Activated CD8-positive, alpha-beta memory T cell treated with anti-CD3 and anti-CD28 coated beads for 1 hour (primary cell): ENCODE data around the gene GPR65.

Source experiments
- DNase-seq, 2 donors: peaks; one replicate each; pipeline ENCODE4 v3.0.0-alpha.2; 2020; ENCODE audit warnings: low read depth in 1 of 2; ENCODE audit errors: extremely low read depth in 1 of 2

Gene GPR65

DNA sequence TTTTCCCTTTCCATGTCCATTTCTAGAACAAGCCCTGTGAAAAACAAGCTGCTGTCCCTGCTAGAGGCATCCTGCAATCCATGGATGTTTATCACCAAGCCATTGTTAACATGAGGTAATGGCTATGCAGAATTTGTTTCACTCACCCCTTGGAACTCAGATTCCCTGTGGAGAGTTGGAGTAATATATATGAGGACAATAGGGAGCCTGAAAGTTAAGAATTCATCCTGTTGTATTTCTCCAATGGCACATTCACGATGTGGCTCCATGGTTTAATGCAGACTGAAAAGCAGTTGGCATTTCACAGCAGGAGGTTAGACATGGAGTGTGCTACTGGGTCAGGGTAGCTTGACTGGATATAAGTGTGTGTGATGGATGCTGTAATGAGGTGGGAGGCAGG is 32.4 kb downstream of the GPR65 start:
- no peak for DNase-seq

GRCh38 chr14:88039197-88039596 is 34.3 kb downstream of the GPR65 start:
- DNase-seq, result no peak

DNA sequence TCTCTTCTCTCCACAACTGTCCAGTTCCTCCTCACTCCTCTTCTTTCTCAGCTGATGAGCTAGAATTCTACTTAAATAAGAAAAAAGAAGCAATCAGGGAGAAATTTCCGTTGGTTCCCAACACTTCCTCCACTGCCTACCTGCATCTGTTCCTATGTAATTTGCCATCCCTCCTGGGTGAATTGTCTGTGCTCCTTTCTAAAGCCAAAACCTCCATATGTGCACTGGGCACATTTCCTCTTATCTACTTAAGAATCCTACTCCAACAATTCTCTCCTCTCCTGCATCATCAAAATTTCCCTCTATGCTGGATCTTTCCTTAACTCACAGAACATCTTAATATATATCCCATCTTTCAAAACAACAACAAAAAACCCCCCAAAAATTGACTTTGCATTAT is 35.2 kb downstream of the GPR65 start:
- no peak for DNase-seq

GRCh38 chr14:88043529-88044443 is 38.9 kb downstream of the GPR65 start:
- DNase-seq, result no peak

DNA sequence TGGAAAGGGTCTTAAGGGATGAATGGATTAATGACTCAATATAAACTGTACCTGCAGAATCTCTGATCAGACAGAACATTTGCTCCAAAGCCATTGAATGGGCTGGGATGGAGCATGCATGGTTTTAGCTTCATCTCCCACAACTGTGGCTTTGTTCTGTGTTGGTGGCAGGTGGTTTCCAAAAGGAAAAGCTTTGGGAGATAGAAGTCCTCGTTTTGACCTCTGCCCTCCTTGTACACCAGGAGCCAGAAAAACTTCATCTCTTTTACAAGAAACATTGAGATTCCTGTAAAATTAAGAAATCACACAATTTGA is 39.5 kb downstream of the GPR65 start:
- no peak for DNase-seq

DNA sequence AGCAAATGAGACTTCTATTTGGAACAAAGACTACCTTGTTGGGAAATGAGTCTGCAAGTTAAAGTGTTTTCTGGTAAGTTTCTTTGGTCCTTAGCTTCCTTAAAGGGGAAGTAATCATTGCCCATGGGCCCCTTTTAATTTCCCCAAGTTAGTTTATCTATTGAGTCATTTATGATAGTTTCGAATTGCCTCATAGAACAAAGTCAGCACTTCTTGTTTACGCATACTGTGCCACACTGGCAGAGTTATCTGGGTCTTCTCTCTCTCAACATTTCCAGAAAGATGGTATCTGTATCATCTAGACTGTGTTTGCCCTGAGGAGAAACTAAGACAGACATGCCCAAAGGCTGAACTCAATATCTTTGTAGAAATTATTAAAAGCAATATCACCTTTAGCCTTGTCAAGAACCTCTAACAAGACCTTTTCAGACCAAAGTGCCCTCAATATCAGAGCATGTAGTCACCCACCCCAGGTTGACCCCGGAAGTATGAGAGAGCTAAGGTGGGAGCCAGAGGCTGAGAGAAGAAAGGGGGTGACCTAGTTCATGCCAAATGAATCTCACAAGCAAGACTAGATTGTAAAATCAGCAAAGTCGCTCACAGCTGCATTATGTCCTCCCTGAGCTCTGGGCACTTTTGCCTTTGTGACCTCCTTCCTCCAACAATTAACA is 40.0 kb downstream of the GPR65 start:
- DNase-seq, result no peak

- DNase-seq, result no peak
Measured at GRCh38 chr14:88045705-88046104, 40.8 kb downstream of the GPR65 start.

DNA sequence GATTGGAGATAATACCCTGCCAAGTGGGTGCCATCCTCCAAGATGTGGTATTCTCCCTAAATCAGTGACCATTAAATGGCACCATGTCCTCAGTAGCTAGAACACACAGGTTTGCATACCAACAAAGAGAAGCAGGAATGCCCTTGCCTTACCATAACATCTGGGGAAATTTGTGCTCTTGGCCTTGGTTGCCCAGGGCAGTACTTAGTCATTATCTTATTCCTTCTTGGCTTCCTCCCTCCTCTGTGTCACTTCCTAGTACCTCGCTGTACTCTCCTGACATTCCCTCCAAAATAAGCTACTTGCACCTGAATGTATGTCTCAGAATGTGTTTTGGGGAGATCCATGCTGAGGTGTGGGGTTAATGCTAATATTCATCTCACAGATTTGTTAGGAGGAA is 43.4 kb downstream of the GPR65 start:
- no peak for DNase-seq

- no peak for DNase-seq
Measured at GRCh38 chr14:88049266-88049665, 44.3 kb downstream of the GPR65 start.

- DNase-seq, result no peak
Measured at GRCh38 chr14:88049936-88050335, 45.0 kb downstream of the GPR65 start.

DNA sequence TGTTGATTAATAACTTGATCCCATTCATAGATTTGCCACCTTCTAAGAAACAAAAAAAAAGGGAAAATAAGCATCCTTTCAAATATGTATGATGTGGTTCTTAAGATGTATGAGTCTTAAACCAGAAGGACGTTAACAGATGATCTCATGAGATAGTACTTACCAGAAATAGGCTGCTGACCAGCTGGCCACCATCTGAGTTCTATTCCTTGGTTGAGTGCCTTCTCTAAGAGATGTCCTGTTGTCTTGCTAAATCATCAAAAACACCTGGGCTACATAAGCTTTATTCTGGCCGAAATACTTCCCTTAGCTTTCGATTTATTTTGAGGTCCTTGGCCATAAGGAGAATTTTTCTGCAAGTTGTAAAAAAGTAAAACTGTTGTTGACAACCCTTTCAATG is 55.6 kb downstream of the GPR65 start:
- no peak for DNase-seq

DNA sequence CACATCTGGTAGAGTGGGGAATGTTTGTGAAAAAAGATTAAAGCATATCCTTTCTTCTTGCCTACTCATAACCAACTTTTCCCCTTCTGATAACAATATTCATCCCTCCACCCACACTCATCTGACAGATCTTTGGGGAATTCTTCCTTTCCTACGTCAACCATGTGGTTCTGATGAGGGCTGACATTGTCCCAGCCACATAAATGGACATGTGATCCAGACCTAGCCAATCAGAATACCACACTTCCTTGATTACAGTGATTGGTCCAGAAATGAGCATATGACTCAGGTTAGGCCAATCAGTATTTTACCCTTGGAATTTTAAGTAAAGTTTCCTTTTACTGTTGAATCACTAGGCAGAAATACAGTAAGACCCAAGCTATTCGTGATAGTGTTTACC is 58.9 kb downstream of the GPR65 start:
- no peak for DNase-seq
